OCI-LY7 (cell line): ENCODE measurements around the gene OGA. TPM values are rescaled to one million over a fixed set of nuclear protein-coding genes. Genes with fewer than 3 reads are reported as not detected.

Source experiments
- BruUV-seq: library from RNA; stranded (reverse); fragments of 400-500 nt; replicated peaks from 2 replicates; lab custom pipeline; 2021; lab: Mats Ljungman, UMichigan
- CTCF ChIA-PET: fragments of 300-600 bp; sonication (Branson Sonifier 250); formaldehyde crosslinking; loops from one replicate; lab custom pipeline; 2022; ENCODE audit warnings: antibody characterized with exemption; ENCODE audit not compliant: unreplicated experiment; lab: Charles Lee
- POLR2A ChIA-PET: fragments of 300-600 bp; sonication (Branson Sonifier 250); formaldehyde crosslinking; loops from one replicate; lab custom pipeline; 2022; ENCODE audit warnings: antibody characterized with exemption; lab: Charles Lee
- DNase-seq: peaks from one replicate; pipeline ENCODE4 v3.0.0-alpha.2; 2015; ENCODE audit warnings: low spot score
- H2AFZ ChIP-seq: fragments of 200-600 bp; sonication (generic), shearing (Covaris generic); 2 replicates; pipeline ENCODE4 v1.6.1; 2014; ENCODE audit warnings: mild to moderate bottlenecking, antibody characterized with exemption, low read length, moderate library complexity
- H3K27ac ChIP-seq: fragments of 200-600 bp; sonication (generic); 2 replicates; pipeline ENCODE4 v1.5.1; 2014; ENCODE audit warnings: mixed run types, low read depth, mild to moderate bottlenecking, moderate library complexity, low read length, inconsistent platforms; ENCODE audit not compliant: poor library complexity, severe bottlenecking
- H3K36me3 ChIP-seq: fragments of 200-600 bp; sonication (generic); 2 replicates; pipeline ENCODE4 v1.6.1; 2014; ENCODE audit warnings: mild to moderate bottlenecking, antibody characterized with exemption, low read length, moderate library complexity, mixed read lengths; ENCODE audit not compliant: insufficient read depth
- H3K4me1 ChIP-seq: fragments of 200-600 bp; sonication (generic); 2 replicates; pipeline ENCODE4 v1.5.1; 2014; ENCODE audit warnings: mild to moderate bottlenecking, low read length; ENCODE audit not compliant: insufficient read depth, poor library complexity, severe bottlenecking
- H3K4me2 ChIP-seq: fragments of 200-600 bp; sonication (generic); 2 replicates; pipeline ENCODE4 v1.6.1; 2014; ENCODE audit warnings: mild to moderate bottlenecking, low read length
- H3K4me3 ChIP-seq: fragments of 200-600 bp; sonication (generic); 2 replicates; pipeline ENCODE4 v1.5.1; 2014; ENCODE audit warnings: mild to moderate bottlenecking, low read depth, low read length; ENCODE audit not compliant: poor library complexity, severe bottlenecking
- H3K79me2 ChIP-seq: fragments of 200-600 bp; sonication (generic); 2 replicates; pipeline ENCODE4 v1.6.1; 2016; ENCODE audit warnings: low read depth, mild to moderate bottlenecking, low read length, moderate library complexity, mixed read lengths; ENCODE audit not compliant: insufficient read depth
- H3K9me2 ChIP-seq: fragments of 200-600 bp; sonication (generic); 2 replicates; pipeline ENCODE4 v1.6.1; 2016; ENCODE audit warnings: mild to moderate bottlenecking, low read length, mixed read lengths; ENCODE audit not compliant: insufficient read depth
- H3K9me3 ChIP-seq: fragments of 200-600 bp; sonication (generic); 2 replicates; pipeline ENCODE4 v1.6.1; 2014; ENCODE audit warnings: mild to moderate bottlenecking, mixed run types, low read length, mixed read lengths
- H4K20me1 ChIP-seq: fragments of 200-600 bp; sonication (generic); 2 replicates; pipeline ENCODE4 v1.6.1; 2014; ENCODE audit warnings: mild to moderate bottlenecking, antibody characterized with exemption, low read length, moderate library complexity, mixed read lengths; ENCODE audit not compliant: insufficient read depth
- CTCF ChIP-seq: fragments of 200-600 bp; sonication (generic); conservative IDR thresholded peaks from 2 replicates; pipeline ENCODE4 v1.5.1; 2014; ENCODE audit warnings: mild to moderate bottlenecking, antibody characterized with exemption, low read length, moderate library complexity, mixed read lengths
- EZH2phosphoT487 ChIP-seq: fragments of 200-600 bp; sonication (generic); IDR thresholded peaks from 2 replicates; pipeline ENCODE4 v1.6.1; 2018; ENCODE audit warnings: low read depth, borderline replicate concordance, mild to moderate bottlenecking, mixed run types, antibody characterized with exemption, low read length, moderate library complexity, mixed read lengths
- intact Hi-C: fragments of 100-400 bp; cut with micrococcal nuclease; formaldehyde crosslinking; loops from one replicate; pipeline ENCODE4 v1.10.0; 2022; ENCODE audit not compliant: unreplicated experiment
- total RNA-seq, 2 experiments: library from RNA; depleted of rRNA in 1 of 2; stranded (reverse); fragments of >200 nt in 1 of 2; shearing (Covaris generic) in 1 of 2; gene quantifications; 2 replicates each; pipeline ENCODE4 v1.2.3, GENCODE V29; 2014 to 2022

The OGA gene
- total RNA-seq, 2 experiments from 2014 or later: 65.5 to 109 TPM

DNA sequence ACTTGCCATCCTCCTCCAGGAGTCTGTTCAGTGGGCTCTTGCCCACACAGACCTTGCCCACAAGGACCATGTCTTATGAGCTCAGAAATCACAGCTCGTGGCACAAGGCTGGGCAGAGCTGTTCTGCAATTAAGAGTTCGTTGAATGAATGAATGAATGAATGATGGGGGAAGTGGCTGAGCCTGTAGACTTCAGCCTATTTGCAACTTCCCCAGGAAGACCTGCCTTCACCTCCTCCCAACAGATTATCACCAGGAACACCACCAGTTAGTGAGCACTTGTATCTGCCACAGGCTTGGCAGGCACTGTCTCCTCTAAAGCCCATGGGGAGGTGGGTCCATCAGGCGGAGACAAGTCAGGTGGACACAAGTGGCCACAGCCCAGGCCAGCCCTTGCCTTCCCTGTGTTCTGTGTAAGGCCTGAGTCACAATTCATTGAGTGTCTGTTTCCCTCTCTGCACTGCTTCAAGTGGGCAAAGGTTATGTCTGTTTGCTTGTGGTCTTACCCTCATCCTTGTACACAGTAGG, 40.6 kb downstream of the OGA start:
- Histone ChIP-seq H3K27ac (no peak overlapping the region), H4K20me1 (no peaks in the 10 kb centered on the region), H3K36me3 (peaks cover 22% of the 10 kb centered on the region; the same call in 1 of the 2 replicates), H3K4me1 (peaks cover 41% of the 10 kb centered on the region), H3K79me2 (peaks cover 13% of the 10 kb centered on the region; the same call in 1 of the 2 replicates), H2AFZ (no peak overlapping the region), H3K4me3 (no peak overlapping the region), H3K9me2 (no peaks in the 10 kb centered on the region), H3K9me3 (no peaks in the 10 kb centered on the region), H3K4me2 (no peak overlapping the region)
- ChIA-PET POLR2A (no interaction called here), CTCF (no interaction called here)
- DNase-seq: no peak
- TF ChIP-seq CTCF (no peak), EZH2phosphoT487 (no peak)
- no TSS peak for BruUV-seq
- intact Hi-C loops: no loop called here

- Histone ChIP-seq H3K4me1 (peaks cover 33% of the 10 kb centered on the region), H3K4me3 (no peak overlapping the region), H3K4me2 (no peak overlapping the region), H3K79me2 (no peaks in the 10 kb centered on the region; the same call in 1 of the 2 replicates), H3K9me2 (no peaks in the 10 kb centered on the region), H2AFZ (no peak overlapping the region), H3K9me3 (no peaks in the 10 kb centered on the region), H3K27ac (no peak overlapping the region), H3K36me3 (peaks cover 22% of the 10 kb centered on the region; the same call in 1 of the 2 replicates), H4K20me1 (no peaks in the 10 kb centered on the region)
- ChIA-PET CTCF (no interaction called here), POLR2A (interaction anchor here (0.7 kb wide), 1 partner anchor 80 kb away, joined by 4 read pairs; no protein-coding TSS in a partner anchor)
- no peak for DNase-seq
- BruUV-seq: no TSS peak
- intact Hi-C loops: no loop called here
- TF ChIP-seq EZH2phosphoT487: no peak
- TF ChIP-seq CTCF: no peak
Observed at GRCh38 chr10:101776161-101776817, 42.0 kb downstream of the OGA start.
